Fibroblast of the conjunctiva (primary cell): Measurements from ENCODE around the gene TEAD2.
A peak's percentile ranks its signal among the peaks of the same experiment; 100 is the strongest.
"Not testable (repeated sequence)": the region's sequence is repeated elsewhere in the genome, so short reads cannot be mapped to it uniquely, and the experiment has no call there.

ENCODE experiments used
- DNase-seq: peaks from one replicate; pipeline ENCODE4 v3.0.0-alpha.2; 2010; ENCODE audit warnings: low read depth

The TEAD2 gene

DNA sequence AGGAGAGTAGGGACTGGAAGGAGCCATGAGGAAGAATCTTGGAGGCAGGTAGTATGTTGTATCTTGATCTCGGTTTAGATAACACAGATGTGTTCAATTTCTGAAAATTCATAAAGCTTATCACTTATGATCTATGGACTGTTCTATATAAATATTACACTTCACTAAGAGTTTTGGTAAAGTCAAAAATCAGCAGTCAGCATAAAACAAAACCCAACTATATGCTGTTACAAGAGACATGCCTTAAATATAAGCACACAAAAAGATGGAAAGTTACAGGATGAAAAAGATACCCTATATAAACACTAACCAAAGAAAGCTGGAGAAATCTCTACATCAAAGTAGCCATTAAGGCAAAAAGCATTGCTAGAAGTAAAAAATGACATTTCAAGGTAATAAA lies 21.4 kb upstream of the TEAD2 start:
- no peak for DNase-seq

DNA sequence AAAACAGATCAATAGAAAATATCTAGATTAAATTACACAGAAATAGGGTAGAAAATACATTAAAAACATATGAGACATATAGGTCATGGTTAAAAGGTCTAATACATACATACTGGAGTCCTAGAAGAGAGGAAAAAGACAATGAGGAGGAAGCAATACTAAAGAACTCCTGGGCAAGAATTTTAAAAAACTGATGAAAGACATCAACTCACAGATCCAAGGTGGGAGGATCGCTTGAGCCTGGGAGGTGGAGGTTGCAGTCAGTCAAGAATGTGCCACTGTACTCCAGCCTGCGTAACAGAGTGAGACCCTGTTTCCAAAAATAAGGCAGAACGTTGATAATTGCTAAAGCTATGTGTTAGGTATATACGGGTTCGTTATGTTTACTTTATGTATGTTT lies 20.4 kb upstream of the TEAD2 start:
- DNase-seq = no peak

DNA sequence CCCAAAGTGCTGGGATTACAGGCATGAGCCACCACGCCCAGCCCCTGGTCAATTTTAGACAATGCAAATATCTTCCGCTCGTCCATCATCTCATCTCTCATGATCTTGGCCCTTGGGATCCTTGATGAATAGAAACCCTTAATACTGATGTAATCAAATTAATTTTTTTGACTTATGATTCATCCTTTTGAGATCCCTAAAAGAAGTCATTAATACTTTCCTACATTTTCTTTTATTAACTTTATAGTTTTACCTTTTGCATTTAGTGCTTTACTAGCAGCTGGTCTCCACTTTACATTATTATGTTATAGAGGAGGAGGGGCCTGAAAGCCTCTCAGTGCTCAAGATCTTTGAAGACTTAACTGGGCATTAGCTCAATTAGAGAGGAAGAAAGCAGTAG lies 18.2 kb upstream of the TEAD2 start:
- no peak for DNase-seq

DNA sequence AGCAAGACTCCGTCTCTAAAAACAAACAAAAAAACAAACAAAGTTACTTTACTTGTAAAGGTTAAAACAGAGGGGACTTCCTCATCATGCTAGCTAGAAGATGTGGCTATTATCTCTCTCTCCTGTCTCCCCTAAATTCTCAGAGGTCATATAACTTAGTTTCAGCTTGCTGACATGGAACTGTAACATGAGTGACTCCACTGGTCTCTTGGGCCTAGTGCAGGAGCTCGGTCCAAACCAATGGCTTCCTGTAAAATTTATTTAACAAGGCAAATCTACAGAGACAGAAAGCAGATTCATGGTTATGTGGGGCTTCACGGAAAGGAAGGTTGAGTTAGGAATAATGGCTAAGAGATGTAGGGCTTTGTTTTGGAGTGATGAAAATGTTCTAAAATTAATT lies 16.3 kb upstream of the TEAD2 start:
- DNase-seq = no peak

DNA sequence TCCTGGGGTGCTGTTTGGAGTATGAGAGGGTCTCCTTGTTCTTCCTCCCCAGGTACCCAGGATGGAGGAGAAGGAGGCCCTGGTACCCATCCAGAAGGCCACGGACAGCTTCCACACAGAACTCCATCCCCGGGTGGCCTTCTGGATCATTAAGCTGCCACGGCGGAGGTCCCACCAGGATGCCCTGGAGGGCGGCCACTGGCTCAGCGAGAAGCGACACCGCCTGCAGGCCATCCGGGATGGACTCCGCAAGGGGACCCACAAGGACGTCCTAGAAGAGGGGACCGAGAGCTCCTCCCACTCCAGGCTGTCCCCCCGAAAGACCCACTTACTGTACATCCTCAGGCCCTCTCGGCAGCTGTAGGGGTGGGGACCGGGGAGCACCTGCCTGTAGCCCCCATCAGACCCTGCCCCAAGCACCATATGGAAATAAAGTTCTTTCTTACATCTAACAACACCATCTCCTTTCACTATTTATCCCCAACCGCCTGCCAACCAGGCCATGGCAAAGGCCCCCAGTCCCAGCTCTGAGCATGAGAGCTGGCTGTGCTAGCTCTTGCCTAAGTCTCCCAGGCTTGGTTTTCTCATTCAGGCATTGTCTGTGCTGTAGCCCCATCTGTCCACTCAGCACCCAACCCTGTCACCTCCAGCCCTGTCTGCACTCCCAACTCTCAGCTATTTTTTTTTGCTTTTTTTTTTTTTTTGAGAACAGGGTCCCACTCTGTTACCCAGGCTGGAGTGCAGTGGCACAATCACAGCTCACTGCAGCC lies 12.6 kb upstream of the TEAD2 start:
- DNase-seq = no peak

DNA sequence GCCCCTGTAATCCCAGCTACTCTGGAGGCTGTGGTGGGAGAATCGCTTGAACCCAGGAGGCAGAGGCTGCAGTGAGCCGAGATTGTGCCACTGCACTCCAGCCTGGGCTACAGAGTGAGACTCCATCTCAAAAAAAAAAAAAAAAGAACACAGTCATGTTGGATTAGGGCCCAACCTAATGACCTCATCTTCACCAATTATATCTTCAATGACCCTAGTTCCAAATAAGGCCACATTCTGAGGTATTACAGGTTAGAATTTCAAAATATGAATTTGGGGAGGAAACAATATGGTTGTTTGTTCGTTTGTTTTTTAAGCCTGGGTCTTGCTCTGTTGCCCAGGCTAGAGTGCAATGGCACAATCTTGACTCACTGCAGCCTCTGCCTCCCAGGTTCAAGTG lies 11.0 kb upstream of the TEAD2 start:
- not testable (repeated sequence) for DNase-seq

DNA sequence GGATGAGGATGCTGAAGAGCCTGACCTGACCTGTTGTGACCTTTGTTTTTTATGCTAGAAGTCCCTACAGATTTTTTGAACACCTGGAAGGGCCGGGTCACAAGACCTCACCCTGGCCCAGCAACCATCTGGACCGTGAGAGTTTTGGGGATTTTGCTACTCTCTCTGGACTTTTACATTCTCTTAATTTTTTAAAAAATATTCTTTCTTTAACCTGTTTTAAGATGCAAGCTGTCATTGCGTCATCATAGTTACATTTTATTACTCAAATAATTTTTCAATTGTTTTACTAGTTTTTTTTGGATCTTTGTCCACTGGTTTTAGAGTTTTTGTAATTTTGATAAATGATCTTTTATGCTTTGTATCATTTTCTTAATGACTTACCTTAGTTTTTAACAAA lies 9.0 kb upstream of the TEAD2 start:
- DNase-seq = no peak

DNA sequence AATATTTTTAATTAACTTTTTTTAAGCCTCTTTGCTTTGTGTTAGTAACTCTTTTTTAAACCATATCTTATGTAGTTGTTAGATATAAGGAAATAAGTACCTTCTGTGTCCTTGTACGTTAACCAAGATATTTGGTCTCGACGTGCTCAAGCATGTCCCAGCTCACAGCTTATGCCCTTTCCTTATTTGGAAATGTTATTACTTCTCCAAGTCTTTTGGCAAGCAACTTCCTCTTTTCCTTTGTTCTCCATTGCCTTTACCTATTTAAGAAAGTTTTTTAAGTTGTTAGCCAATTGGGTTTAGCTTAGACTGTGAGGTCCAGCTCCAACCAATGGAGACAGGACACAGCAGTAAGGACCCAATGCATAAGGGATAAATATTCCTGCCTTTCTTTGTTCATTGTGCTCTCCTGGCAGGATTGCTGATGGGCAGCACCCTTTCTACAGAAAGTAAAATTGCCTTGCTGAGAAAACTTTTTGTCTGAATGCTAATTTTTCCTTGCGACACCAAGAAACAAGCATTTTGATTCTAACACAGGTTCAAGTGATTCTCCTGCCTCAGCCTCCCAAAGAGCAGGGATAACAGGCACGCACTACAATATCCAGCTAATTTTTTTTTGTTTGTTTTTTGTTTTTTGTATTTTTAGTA lies 6.6 kb upstream of the TEAD2 start:
- no peak for DNase-seq

DNA sequence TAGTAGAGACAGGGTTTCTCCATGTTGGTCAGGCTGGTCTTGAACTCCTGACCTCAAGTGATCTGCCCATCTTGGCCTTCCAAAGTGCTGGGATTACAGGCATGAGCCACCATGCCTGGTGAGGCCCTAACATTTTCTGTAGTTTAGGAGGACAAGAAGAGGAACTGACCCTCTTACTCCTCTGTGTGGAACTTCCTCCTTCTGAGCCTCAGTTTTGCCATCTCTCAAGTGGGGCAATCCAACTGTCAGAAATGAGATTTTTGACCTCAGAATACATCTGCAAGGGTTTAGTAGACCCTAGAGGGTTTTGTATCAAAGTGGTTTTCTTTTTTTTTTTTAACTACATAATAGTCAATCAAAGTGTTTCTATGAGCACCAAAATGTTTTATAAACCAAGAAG lies 3.9 kb upstream of the TEAD2 start:
- DNase-seq = no peak

DNA sequence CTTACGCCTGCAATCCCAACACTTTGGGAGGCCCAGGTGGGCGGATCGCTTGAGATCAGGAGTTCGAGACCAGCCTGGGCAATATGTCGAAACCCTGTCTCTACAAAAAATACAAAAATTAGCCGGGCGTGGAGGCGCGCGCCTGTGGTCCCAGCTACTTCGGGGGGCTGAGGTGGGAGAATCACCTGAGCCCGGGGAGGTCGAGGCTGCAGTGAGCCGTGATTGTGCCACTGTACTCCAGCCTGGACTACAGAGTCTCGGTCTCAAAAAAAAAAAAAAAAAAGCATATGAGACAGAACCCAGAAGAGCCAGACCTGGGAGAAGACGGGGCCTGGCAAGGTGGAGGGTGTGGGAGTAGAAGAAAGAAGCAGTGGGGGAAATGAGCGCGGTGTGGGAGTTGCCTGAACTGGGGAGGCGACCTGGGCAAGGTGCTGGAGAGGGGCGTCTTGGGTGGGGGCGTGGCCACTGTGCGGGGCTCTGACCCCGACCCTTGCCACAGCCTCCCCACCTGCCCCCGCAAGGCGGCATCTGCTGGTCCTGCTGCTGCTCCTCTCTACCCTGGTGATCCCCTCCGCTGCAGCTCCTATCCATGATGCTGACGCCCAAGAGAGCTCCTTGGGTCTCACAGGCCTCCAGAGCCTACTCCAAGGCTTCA lies 2.0 kb upstream of the TEAD2 start:
- no peak for DNase-seq

DNA sequence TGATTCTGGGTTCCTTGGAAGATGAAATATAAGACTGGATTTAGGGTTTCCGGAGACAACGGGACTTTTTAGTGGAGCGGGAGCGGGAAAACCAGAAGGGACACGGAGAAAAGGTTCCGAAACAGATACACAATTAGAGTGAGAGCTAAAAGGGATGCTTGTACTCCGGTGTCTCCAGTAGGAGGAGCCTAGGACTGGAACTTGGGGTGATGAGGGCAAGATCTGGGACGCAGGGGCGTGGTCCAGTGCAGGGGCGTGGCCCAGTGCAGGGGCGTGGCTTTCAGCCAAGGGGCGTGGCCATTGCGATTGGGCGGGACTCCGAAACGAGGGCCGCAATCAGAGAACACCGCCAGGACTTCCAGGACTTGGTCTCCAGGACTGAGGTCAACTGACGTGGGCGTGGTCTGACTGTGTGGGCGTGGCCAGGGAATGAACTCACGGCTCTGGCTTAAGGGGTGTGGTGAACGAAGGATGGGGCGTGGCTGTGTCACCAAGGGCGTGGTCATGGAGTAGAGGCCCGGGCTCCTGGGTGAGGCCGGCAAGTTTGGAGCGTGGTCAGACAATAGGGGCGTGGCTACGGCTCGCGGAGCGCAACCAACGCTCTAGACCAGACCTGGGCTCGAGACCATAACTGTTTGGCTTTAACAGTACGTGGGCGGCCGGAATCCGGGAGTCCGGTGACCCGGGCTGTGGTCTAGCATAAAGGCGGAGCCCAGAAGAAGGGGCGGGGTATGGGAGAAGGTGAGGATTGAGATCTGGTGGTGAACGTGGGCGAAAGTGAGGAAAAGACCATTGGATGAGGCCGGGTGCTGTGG lies 1.3 kb upstream of the TEAD2 start, which contains the start of gene DKKL1:
DKKL1 (plus strand) TSS at position 610 of the 815 bp plus-strand sequence; CDS start at position 732, 122 bp downstream.
- DNase-seq = peak; percentile 99

DNA sequence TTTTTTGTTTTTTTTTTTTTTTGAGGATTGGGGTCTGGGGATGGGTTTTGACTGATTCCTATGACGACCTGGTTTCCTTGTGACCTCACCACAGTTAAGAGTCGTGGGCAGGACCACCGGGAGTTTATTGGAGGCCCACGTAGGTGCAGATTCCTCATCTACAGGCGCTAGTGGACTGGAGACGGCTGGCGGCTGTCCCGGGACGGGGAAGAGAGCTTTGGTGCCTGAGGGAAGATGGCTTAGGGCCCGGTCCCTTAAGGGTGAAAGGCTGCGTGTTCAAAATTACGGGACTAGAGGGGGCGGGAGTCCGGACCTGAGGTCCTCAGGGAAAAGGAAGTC lies 682 bp upstream of the TEAD2 start:
- no peak for DNase-seq

DNA sequence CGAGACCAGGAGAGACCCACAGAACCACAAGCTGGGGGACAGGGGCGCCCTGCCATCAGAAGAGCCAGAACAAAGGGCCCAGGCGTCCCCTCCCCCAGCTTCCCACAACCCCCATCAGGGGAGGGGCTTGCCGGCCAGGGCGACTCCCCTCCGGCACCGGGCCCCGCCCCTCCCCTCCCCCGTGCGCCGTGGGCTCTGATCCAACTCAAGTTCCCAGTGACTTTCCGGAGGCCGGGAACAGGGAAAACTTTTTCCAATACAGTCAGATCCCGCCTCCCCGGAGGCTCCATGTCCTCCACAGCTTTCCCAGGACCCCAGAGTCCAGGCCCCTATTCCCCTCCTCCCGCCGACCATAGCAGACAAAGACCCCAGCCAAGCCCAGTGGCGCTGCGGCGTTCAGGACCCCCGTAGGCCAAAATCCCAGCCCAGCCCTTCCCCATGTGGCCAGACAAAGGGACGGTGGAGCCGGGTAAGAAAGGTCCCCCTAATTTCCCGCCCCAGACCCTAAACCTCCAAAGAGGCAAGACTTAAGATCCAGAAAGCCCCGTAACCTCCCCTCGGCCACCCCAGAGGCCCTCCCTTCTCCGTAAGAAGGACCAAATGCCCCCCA lies 673 bp downstream of the TEAD2 start:
- peak; percentile 49 for DNase-seq

DNA sequence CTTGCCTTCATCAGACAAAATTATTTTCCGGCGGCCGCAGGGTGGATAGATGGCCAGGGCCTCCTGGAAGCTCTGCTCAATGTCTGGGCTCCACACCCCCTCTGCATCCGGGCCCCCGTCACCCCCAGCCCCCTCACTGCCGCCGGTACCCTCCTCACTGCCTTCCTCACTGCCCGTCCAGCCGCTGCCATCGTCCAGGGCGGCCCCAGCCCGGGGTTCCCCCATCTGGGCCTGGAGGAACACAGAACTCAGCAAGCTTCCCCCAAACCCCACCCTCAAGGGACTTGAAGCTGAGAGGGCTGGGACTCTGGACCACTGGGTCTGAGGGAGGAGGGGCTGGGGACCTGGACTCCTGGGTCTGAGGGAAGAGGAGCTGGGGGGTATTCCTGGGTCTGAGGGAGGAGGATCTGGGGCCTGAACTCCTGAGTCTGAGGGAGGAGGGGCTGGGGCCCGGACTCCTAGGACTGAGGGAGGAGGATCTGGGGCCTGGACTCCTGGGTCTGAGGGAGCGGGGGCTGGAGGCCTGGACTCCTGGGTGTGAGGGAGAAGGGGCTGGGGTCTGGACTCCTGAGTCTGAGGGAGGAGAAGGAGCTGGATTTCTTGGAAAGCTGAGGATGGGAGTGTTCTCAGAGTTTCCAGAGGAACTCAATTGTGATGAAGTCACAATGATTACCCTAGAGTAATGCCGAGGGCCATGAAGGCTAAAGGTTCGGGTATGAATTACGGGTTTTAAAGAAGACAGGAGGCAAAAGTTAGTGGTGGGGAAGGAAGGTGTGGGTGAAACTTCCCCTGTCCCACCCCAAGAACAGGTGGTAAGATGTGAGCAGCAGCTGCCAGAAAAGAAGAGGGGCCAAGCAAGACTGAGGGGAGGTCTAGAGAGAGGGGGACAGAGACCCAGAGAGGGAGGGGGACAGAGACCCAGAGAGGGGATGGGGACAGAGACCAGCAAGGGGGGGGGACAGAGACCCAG lies 2.1 kb downstream of the TEAD2 start:
- no peak for DNase-seq

DNA sequence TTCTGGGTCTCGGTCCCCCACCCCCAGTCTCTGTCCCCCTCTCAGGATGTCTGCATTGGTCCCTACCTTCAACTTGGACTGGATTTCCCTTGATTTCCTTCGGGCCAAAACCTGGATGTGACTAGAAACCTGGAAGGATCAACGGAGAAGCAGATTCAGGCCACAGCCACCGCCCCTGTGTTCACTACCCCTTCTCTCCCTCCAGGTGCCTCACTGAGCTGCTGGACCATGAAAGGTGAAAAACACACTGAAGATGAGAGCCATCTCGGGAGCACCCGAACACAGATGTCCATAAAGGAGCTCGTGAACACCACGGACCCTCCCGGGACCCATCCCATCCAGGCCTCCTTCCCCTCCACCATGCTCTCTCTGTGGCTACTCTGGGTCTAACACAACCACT lies 5.0 kb downstream of the TEAD2 start:
- DNase-seq = no peak

DNA sequence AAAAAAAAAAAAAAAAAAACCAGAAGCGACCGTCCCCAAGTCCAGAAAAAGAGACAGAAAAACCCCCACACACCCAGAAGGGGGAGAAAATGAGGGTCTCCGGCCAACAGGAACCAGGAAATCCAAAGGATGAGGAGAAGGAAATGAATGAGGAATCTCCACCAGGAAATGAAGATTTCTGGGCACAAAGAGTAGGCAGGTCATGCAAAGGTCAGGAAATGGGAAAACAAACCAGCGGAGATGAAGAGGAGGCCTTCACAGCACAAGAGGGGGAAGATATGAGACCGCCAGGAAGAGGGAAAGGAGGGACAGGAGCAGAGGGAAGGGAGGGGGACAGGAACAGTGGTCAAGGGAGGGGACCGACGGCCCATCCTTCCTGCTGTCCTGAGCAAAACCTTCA lies 5.8 kb downstream of the TEAD2 start:
- DNase-seq = no peak

DNA sequence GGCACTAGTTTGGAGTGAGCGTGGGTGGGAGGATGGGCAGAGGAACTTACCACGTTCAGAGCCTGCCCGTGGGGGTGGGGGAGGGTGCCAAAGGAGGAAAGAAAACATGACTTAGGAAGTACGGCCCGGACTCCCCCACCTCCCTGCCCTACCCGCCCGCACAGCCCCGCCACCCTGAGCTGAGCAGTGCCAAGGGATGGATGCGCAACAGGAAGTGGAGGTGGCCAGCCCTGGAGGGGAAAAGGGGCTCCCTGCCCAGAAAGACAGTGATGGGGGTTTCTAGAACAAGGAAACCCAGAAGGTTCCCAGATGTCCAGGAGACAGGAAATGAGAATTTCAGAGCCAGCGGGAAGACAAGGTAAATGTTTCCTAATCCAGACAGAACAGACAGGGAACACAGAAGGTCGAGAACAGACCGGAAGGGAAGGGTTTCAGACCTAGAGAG lies 6.3 kb downstream of the TEAD2 start:
- DNase-seq = no peak

DNA sequence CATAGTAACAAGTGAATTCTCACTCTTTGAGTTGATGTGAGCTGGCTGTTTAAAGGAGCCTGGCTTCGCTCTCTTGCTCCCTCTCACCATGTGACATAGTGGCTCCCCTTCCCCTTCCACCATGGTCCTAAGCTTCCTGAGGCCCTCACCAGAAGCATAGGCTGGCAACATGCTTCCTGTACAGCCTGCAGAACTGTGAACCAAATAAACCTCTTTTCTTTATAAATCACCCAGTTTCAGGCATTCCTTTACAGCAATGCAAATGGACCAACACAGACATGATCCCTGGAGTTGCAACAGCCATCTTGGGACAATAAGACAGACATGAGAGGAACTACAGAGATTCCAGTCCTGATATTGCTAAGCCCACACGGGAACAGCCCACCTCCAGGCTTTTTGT lies 12.6 kb downstream of the TEAD2 start:
- no peak for DNase-seq

DNA sequence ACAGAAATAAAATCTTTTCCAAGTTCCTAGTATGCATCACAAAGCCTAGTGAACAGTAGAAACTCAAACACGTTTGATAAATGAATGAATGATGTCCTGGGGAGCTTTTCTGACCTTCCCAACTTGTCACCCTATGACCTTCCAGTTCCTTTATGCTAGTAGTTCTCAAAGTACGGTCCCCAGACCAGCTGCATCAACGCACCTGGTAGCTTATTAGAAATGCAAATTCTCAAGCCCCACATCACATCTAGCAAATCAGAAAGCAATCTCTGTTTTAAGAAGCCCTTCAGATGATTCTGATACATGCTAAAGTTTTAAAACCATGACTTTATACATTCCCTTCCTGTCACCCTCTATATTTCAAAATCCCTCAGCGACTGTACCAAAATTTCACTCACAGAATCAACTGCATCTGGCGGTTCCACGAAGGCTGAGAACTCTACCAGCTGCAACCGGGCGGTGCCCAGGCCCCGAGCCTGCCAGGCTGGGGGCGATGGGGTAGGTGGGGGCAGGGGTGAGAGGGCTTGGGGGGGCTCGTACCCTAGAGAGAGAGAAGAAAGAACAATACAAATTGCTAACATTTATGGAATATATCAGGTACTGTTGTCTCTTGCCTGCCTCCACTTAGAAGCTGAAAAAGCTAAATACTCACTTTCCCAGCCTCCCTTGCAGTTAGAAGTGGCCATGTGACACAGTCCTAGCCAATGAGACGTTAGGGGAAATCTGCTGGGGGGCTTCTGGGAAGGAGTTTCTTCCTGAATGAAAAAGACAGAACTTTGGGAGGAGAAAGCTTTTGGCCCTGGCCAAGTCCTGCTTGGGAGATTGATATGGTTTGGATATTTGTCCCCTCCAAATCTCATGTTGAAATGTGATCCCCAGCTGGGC lies 13.7 kb downstream of the TEAD2 start:
- no peak for DNase-seq

DNA sequence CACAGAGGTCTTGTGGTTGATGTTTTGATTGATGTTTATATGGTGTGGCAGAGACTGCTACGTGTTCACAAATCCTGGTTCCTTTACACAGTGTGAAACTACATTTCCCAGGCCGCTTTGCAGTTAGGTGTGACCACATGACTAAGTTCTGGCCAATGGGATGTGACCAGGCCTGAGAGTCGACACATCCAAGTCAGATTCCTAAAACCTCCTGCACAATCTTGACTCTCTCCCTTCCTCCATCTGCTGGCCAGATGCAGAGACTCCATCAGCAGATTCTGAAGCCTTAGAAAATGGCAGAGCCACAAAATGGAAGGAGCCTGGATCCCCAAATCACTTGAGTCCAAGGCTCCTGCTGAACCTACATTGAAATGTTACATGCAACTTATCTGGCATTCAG lies 14.4 kb downstream of the TEAD2 start:
- DNase-seq = peak; percentile 66
